HEK293 (cell line): Measurements from ENCODE around the gene HMCN2.

Source experiments
- CTCF ChIA-PET: fragments of 350-600 bp; formaldehyde crosslinking; extraction: SDS; loops from one replicate; lab custom pipeline; 2021; ENCODE audit warnings: antibody characterized with exemption; lab: Yijun Ruan, JAX
- POLR2A ChIA-PET: fragments of 300-600 bp; formaldehyde crosslinking; extraction: SDS; loops from one replicate; lab custom pipeline; 2020; ENCODE audit warnings: antibody characterized with exemption, inconsistent platforms; lab: Yijun Ruan, JAX
- H3K27ac ChIP-seq: fragments of 200-500 bp; sonication (Bioruptor generic); 2 replicates; pipeline ENCODE4 v1.5.1; 2014; ENCODE audit warnings: low read depth, low read length, control low read depth, inconsistent platforms; ENCODE audit errors: extremely low read depth
- H3K36me3 ChIP-seq, 2 experiments: fragments of 200-500 bp in 1 of 2; sonication (Bioruptor generic) in 1 of 2; 1 replicate in 1 of 2; 2 replicates in 1 of 2; pipeline ENCODE4 v1.5.1; 2014 to 2017; ENCODE audit warnings: inconsistent platforms in 2 of 2, low read length in 2 of 2; ENCODE audit not compliant: control insufficient read depth in 2 of 2, insufficient read depth in 1 of 2
- H3K4me1 ChIP-seq: fragments of 200-500 bp; sonication (Bioruptor generic); 2 replicates; pipeline ENCODE4 v1.5.1; 2014; ENCODE audit warnings: mild to moderate bottlenecking, low read length, inconsistent platforms; ENCODE audit not compliant: control insufficient read depth, insufficient read depth
- H3K4me3 ChIP-seq: 2 replicates; pipeline ENCODE4 v1.5.1; 2011; ENCODE audit warnings: low read depth, mild to moderate bottlenecking, control low read depth, low read length, moderate library complexity
- H3K9me3 ChIP-seq: fragments of 200-500 bp; sonication (Bioruptor generic); 2 replicates; pipeline ENCODE4 v1.5.1; 2014; ENCODE audit warnings: low read depth, low read length, inconsistent platforms; ENCODE audit not compliant: control insufficient read depth, insufficient read depth
- GFI1B ChIP-seq: fragments of 450-650 bp; formaldehyde crosslinking; IDR thresholded peaks from 2 replicates; pipeline ENCODE4 v1.5.1; 2016; ENCODE audit warnings: missing biosample characterization, missing genetic modification characterization
- KLF1 ChIP-seq: fragments of 450-650 bp; formaldehyde crosslinking; IDR thresholded peaks from 2 replicates; pipeline ENCODE4 v1.5.1; 2016; ENCODE audit warnings: missing biosample characterization, missing genetic modification characterization
- TCF7L2 ChIP-seq: IDR thresholded peaks from 2 replicates; pipeline ENCODE4 v1.6.1; 2011; ENCODE audit warnings: low read depth, mild to moderate bottlenecking, inconsistent platforms, low read length, moderate library complexity, borderline replicate concordance
- YY2 ChIP-seq: fragments of 450-650 bp; formaldehyde crosslinking; IDR thresholded peaks from 2 replicates; pipeline ENCODE4 v1.5.1; 2016; ENCODE audit warnings: missing biosample characterization, missing genetic modification characterization
- ZBTB17 ChIP-seq: fragments of 450-650 bp; formaldehyde crosslinking; IDR thresholded peaks from 2 replicates; pipeline ENCODE4 v1.5.1; 2016; ENCODE audit warnings: missing biosample characterization, missing genetic modification characterization
- ZIC2 ChIP-seq: fragments of 450-650 bp; formaldehyde crosslinking; IDR thresholded peaks from 2 replicates; pipeline ENCODE4 v1.5.1; 2016; ENCODE audit warnings: missing biosample characterization, missing genetic modification characterization
- ZNF121 ChIP-seq: fragments of 450-650 bp; formaldehyde crosslinking; IDR thresholded peaks from 2 replicates; pipeline ENCODE4 v1.5.1; 2016; ENCODE audit warnings: missing biosample characterization, missing genetic modification characterization
- ZNF175 ChIP-seq: fragments of 450-650 bp; formaldehyde crosslinking; IDR thresholded peaks from 2 replicates; pipeline ENCODE4 v1.5.1; 2016; ENCODE audit warnings: missing biosample characterization, missing genetic modification characterization
- ZNF202 ChIP-seq: fragments of 450-650 bp; formaldehyde crosslinking; IDR thresholded peaks from 2 replicates; pipeline ENCODE4 v1.5.1; 2016; ENCODE audit warnings: missing biosample characterization, missing genetic modification characterization, borderline replicate concordance
- ZNF211 ChIP-seq: fragments of 450-650 bp; formaldehyde crosslinking; IDR thresholded peaks from 2 replicates; pipeline ENCODE4 v1.5.1; 2016; ENCODE audit warnings: low read depth, missing biosample characterization, missing genetic modification characterization
- ZNF23 ChIP-seq: fragments of 450-650 bp; formaldehyde crosslinking; IDR thresholded peaks from 2 replicates; pipeline ENCODE4 v1.5.1; 2016; ENCODE audit warnings: missing biosample characterization, missing genetic modification characterization, borderline replicate concordance
- ZNF292 ChIP-seq: fragments of 450-650 bp; formaldehyde crosslinking; IDR thresholded peaks from 2 replicates; pipeline ENCODE4 v1.5.1; 2016; ENCODE audit warnings: low read depth, missing biosample characterization, missing genetic modification characterization, borderline replicate concordance
- ZNF350 ChIP-seq: fragments of 450-650 bp; formaldehyde crosslinking; IDR thresholded peaks from 2 replicates; pipeline ENCODE4 v1.5.0; 2017; ENCODE audit warnings: missing biosample characterization, mild to moderate bottlenecking, missing genetic modification characterization
- ZNF514 ChIP-seq: fragments of 450-650 bp; formaldehyde crosslinking; IDR thresholded peaks from 2 replicates; pipeline ENCODE4 v1.5.1; 2016; ENCODE audit warnings: missing biosample characterization, missing genetic modification characterization
- ZNF621 ChIP-seq: fragments of 450-650 bp; formaldehyde crosslinking; IDR thresholded peaks from 2 replicates; pipeline ENCODE4 v1.5.1; 2017; ENCODE audit warnings: missing biosample characterization, missing genetic modification characterization
- ZNF747 ChIP-seq: fragments of 450-650 bp; formaldehyde crosslinking; IDR thresholded peaks from 2 replicates; pipeline ENCODE4 v1.5.1; 2016; ENCODE audit warnings: missing biosample characterization, missing genetic modification characterization
- TF ChIP-seq, protein P1 (sequence below): sonication (generic); formaldehyde crosslinking; IDR thresholded peaks from 2 replicates; pipeline ENCODE4 v1.8.1; 2022; ENCODE audit warnings: mild to moderate bottlenecking, moderate library complexity, missing genetic modification reagents
- TF ChIP-seq, protein P2 (sequence below): fragments of 450-650 bp; formaldehyde crosslinking; IDR thresholded peaks from 2 replicates; pipeline ENCODE4 v1.5.1; 2017; ENCODE audit warnings: missing biosample characterization, missing genetic modification characterization
- TF ChIP-seq, protein P3 (sequence below): fragments of 450-650 bp; formaldehyde crosslinking; IDR thresholded peaks from 2 replicates; pipeline ENCODE4 v1.5.1; 2017; ENCODE audit warnings: missing biosample characterization, missing genetic modification characterization

Gene HMCN2

DNA sequence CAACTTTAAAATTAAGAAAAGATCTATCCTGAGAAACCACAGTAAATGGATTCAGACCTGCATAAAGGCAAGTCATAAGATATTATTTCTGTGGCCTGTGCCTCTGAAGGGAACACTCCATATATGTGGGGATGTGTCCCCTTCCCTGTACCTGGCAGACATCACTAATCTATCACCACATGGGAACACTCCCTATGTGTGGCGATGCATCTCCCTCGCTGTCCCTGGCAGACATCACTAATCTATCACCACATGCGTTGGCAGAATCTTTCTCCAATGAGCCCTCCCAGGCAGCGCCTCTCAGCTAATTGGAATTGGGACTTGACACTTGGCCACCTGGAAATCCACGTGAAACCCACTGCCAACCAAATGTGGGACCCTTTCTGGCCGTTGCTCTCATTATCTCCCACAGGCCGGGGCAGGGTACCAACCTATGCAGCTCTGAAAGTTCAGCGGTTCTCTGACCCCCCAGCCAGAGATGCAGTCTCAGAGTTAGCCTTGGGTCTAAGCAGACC, 154.0 kb downstream of the HMCN2 start:
- TF ChIP-seq TCF7L2 = no peak
- peak; percentile 98 for TF ChIP-seq ZNF23 (tag by site-specific recombination)
- peak; percentile 92 for TF ChIP-seq ZBTB17 (tag by site-specific recombination)
- no peak for TF ChIP-seq GFI1B (tag by site-specific recombination)
- Histone ChIP-seq H3K36me3 (no peaks in the 10 kb centered on the region), H3K27ac (no peak overlapping the region), H3K4me1 (no peaks in the 10 kb centered on the region), H3K9me3 (no peaks in the 10 kb centered on the region), H3K4me3 (no peak overlapping the region)
- ChIA-PET CTCF (interaction anchor here (1.0 kb wide), 1 partner anchor 27 kb away, joined by 3 read pairs; no protein-coding TSS in a partner anchor), POLR2A (no interaction called here)

DNA sequence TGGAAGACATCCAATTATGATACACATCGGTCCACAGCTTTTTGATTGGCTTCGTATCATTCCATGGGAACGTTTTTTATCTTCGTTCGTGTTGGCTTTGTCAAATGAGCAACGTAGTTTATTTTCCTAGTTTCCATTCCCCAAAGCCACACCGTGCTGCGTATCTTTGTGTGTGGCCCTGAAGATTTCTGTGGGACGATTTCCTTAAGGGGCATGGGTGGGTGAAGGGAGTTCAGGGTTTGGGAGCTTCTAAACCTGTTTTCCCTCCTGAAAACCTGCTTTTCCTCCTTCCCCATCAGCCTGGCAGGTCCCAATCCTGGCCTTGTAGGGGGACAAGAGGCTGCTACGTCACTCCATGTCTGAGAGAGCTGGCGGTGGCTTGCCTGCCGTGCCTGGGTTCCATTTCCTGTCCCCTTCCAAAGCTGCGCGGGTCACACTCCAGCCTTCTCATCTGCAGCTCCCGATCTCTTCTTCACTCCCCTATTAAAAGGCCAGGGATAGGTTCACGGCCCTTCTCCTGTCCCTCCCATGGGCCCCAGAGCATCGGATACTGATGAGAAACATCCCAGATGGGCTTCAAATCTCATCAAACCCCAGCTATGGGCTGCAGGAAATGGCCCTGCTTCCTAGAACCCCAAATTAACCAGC, 155.7 kb downstream of the HMCN2 start:
- CTCF ChIA-PET = interaction anchor here (1.2 to 2.2 kb wide), 2 partner anchors 11 to 12 kb away, joined by 5 to 8 read pairs; no protein-coding TSS in a partner anchor
- POLR2A ChIA-PET = interaction anchor here (0.5 kb wide), 1 partner anchor 28 kb away, joined by 3 read pairs; no protein-coding TSS in a partner anchor

DNA sequence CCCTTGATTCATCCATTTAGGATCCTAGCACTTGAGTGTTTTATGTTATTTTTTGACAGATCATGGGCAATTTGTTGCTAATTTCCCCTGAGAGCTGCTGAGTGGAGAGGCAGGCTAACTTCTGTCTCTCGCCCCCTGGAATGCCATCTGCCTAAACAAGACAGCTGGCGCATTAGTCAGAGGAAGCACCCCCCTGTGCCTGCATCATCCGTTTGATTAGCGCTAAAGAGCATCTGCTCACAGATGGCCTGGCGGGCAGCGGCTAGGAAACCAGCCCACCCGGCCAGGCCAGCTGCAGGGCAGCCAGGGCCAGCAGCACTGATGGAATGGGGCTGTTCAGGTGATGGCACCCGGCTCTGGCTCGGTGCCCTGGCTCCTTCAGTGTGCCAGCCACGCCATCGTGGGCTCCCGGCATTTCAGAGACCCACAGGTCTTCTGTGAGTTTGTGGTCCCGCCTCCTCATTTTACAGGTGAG, 156.3 kb downstream of the HMCN2 start:
- Histone ChIP-seq H3K4me1 (no peaks in the 10 kb centered on the region), H3K9me3 (no peaks in the 10 kb centered on the region)
- no peak for TF ChIP-seq ZNF514
- TF ChIP-seq ZIC2 (tag by site-specific recombination) = peak; percentile 83
- TF ChIP-seq, all 188 proteins: peak for 1
- Histone ChIP-seq H3K36me3 (no peaks in the 10 kb centered on the region), H3K4me3 (no peak overlapping the region), H3K27ac (no peak overlapping the region)
- CTCF ChIA-PET = interaction anchor here (1.2 to 2.2 kb wide), 2 partner anchors 10 to 12 kb away, joined by 5 to 8 read pairs; no protein-coding TSS in a partner anchor
- POLR2A ChIA-PET = interaction anchor here (0.5 to 1.0 kb wide), 2 partner anchors 24 to 28 kb away, joined by 3 to 5 read pairs; no protein-coding TSS in a partner anchor

More for the DNA sequence above, 155.7 kb downstream of the HMCN2 start:
- no peak for TF ChIP-seq ZNF211
- TF ChIP-seq ZNF121 (tag by site-specific recombination) = no peak
- TF ChIP-seq ZNF202 (tag by site-specific recombination) = no peak
- TF ChIP-seq KLF1 (tag by site-specific recombination) = no peak
- TF ChIP-seq ZNF175 (tag by site-specific recombination) = no peak
- TF ChIP-seq YY2 (tag by site-specific recombination) = no peak
- TF ChIP-seq ZNF350 (tag by site-specific recombination) = no peak
- TF ChIP-seq, protein P1, sequence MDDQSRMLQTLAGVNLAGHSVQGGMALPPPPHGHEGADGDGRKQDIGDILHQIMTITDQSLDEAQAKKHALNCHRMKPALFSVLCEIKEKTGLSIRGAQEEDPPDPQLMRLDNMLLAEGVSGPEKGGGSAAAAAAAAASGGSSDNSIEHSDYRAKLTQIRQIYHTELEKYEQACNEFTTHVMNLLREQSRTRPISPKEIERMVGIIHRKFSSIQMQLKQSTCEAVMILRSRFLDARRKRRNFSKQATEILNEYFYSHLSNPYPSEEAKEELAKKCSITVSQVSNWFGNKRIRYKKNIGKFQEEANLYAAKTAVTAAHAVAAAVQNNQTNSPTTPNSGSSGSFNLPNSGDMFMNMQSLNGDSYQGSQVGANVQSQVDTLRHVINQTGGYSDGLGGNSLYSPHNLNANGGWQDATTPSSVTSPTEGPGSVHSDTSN = no peak
- TF ChIP-seq, protein P2, sequence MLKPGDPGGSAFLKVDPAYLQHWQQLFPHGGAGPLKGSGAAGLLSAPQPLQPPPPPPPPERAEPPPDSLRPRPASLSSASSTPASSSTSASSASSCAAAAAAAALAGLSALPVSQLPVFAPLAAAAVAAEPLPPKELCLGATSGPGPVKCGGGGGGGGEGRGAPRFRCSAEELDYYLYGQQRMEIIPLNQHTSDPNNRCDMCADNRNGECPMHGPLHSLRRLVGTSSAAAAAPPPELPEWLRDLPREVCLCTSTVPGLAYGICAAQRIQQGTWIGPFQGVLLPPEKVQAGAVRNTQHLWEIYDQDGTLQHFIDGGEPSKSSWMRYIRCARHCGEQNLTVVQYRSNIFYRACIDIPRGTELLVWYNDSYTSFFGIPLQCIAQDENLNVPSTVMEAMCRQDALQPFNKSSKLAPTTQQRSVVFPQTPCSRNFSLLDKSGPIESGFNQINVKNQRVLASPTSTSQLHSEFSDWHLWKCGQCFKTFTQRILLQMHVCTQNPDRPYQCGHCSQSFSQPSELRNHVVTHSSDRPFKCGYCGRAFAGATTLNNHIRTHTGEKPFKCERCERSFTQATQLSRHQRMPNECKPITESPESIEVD (tag by site-specific recombination) = no peak
- TF ChIP-seq ZNF292 (tag by site-specific recombination) = no peak
- no peak for TF ChIP-seq ZNF747 (tag by site-specific recombination)
- TF ChIP-seq, protein P3, sequence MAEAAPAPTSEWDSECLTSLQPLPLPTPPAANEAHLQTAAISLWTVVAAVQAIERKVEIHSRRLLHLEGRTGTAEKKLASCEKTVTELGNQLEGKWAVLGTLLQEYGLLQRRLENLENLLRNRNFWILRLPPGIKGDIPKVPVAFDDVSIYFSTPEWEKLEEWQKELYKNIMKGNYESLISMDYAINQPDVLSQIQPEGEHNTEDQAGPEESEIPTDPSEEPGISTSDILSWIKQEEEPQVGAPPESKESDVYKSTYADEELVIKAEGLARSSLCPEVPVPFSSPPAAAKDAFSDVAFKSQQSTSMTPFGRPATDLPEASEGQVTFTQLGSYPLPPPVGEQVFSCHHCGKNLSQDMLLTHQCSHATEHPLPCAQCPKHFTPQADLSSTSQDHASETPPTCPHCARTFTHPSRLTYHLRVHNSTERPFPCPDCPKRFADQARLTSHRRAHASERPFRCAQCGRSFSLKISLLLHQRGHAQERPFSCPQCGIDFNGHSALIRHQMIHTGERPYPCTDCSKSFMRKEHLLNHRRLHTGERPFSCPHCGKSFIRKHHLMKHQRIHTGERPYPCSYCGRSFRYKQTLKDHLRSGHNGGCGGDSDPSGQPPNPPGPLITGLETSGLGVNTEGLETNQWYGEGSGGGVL (tag by site-specific recombination) = no peak
- TF ChIP-seq ZNF621 = no peak
- no peaks in the 10 kb centered on the region for H3K4me1 ChIP-seq
- no peaks in the 10 kb centered on the region for H3K36me3 ChIP-seq
- no peaks in the 10 kb centered on the region for H3K9me3 ChIP-seq
- H3K27ac ChIP-seq = no peak overlapping the region
- no peak overlapping the region for H3K4me3 ChIP-seq
